LNCaP clone FGC (cell line): ENCODE measurements around the gene ARL5A.

ENCODE experiments used
- DNase-seq: peaks from one replicate; pipeline ENCODE4 v3.0.0-alpha.2; 2011; ENCODE audit warnings: low read depth
- H3K4me3 ChIP-seq: 2 replicates; pipeline ENCODE4 v1.5.1; 2011; ENCODE audit warnings: mild to moderate bottlenecking, low read depth, low read length, control low read depth
- TF ChIP-seq, protein P1 (sequence below): IDR thresholded peaks from 2 replicates; pipeline ENCODE4 v1.5.1; 2012; ENCODE audit warnings: mild to moderate bottlenecking; ENCODE audit not compliant: control insufficient read depth, insufficient read depth; ENCODE audit errors: extremely low read depth

Gene ARL5A

DNA sequence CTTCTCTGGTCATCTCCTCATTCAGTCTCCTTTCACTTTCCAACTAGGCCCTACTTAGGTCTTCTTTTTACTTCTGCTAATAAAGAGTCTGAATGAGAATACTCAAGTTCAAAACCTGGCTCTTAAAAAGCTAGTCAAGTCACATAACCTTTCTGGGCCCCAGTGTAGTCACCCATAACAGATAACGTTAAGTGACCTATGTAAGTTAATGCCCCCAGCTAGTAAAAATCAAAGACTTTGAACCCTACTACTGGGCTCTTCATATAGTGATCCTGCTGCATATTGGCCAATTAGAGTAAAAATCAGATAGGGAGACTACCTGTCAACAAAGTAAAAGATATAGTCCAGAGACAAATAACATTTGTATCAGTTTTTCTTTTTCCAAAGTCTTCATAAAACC lies 17.7 kb downstream of the ARL5A start:
- no peak overlapping the region for H3K4me3 ChIP-seq
- no peak for DNase-seq
- TF ChIP-seq, protein P1, sequence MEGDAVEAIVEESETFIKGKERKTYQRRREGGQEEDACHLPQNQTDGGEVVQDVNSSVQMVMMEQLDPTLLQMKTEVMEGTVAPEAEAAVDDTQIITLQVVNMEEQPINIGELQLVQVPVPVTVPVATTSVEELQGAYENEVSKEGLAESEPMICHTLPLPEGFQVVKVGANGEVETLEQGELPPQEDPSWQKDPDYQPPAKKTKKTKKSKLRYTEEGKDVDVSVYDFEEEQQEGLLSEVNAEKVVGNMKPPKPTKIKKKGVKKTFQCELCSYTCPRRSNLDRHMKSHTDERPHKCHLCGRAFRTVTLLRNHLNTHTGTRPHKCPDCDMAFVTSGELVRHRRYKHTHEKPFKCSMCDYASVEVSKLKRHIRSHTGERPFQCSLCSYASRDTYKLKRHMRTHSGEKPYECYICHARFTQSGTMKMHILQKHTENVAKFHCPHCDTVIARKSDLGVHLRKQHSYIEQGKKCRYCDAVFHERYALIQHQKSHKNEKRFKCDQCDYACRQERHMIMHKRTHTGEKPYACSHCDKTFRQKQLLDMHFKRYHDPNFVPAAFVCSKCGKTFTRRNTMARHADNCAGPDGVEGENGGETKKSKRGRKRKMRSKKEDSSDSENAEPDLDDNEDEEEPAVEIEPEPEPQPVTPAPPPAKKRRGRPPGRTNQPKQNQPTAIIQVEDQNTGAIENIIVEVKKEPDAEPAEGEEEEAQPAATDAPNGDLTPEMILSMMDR = no peak

DNA sequence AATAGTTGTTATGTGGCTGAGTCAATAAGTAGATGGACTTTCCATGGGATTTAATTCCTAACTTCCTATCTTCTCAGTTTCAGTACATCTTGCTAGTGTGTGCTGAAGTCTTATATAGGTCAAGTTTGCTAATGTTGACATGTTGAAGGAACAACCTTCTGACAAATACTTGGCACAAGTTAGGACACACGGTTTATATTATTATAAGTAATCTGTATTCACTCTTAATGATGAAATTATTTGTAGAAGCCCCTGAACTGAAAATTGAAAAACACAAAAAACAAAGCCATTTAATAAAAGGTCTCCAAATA lies 19.2 kb downstream of the ARL5A start:
- DNase-seq = no peak
- TF ChIP-seq, protein P1 = no peak
- H3K4me3 ChIP-seq = no peak overlapping the region

DNA sequence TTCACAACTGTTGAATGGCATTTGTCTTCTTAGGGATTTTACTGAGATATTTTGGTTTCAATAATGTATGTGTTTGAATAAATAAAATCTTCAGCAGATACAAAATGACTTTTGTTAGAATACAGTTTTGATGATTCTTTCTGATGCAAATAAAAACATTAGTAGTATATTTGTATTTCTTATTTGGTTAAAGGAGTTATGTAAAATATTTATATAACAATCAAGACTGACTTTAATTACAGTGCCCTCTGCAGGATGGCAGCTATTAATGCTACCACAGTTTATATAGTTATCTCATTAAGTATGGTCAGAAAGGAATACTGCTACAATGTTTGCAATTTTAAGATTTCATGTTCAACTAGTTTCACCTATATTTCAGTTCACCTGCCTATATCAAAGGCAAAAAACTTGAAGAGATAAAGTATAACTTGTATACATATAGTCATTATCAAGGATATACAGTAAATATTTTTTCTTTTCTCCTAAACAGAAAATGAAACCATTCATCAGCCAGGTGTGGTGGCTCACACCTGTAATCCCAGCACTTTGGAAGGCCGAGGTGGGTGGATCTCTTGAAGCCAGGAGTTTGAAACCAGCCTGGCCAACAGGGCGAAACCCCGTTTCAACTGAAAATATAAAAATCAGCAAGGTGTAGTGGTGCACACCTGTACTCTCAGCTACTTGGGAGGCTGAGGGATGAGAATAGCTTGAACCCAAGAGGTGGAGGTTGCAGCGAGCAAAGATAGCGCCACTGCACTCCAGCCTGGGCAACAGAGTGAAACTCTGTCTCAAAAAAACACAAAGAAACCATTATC lies 19.8 kb downstream of the ARL5A start:
- DNase-seq = no peak
- TF ChIP-seq, protein P1 = peak; percentile 51
- H3K4me3 ChIP-seq = no peak overlapping the region

DNA sequence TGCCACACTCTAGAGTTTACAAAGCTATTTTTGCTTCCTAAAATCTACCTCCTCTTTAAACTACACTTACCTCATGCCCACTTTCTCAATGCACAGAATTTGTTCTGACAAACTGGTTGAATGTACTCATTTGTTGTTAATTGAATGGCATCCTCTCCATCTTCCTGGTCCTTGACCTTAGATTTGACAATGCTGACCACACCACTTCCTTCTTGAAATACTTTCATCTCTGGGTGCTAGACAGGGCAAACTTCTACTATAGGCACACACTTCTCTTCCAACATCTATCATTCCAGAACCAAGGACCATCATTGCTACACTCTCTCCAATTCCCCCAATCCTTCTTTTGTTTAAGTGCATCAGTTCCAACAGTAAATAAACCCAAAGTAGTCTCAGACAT lies 22.3 kb downstream of the ARL5A start:
- no peak overlapping the region for H3K4me3 ChIP-seq
- TF ChIP-seq, protein P1 = no peak
- DNase-seq = no peak

DNA sequence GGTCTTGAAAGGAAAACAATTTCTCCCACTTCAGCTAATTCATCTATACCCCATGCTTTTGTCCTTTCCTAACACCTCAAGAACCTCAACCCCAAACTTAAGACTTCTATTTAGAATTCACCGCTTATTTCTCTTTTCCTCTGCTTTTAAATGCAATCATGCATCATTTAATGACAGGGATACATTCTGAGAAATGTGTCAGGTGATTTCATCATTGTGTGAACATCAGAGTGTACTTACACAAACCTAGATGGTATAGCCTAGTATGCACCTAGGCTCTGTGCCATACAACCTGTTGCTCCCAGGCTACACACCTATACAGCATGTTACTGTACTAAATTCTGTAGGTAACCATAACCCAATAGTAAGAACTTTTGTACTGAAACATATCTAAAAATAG lies 22.9 kb downstream of the ARL5A start:
- TF ChIP-seq, protein P1 = no peak
- no peak overlapping the region for H3K4me3 ChIP-seq

DNA sequence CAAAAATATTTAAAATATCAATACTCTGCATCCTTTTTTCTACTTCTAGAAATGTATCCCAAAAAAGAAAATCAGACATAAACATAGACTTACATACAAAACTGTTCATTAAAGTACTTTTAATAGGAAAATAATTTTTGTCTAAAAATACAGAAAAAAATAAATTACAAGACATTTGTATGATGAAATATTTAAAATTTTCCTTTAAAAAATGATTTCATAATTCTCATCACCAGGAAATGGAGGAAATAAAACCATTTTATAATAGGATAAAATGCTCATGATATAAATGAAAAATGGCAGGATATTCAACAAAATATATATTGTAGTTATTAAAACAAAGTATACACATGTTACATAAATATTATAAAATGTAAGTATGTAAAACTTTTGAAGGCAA lies 24.4 kb downstream of the ARL5A start:
- TF ChIP-seq, protein P1 = no peak
- DNase-seq = no peak
- no peak overlapping the region for H3K4me3 ChIP-seq

More for the DNA sequence above, 22.9 kb downstream of the ARL5A start:
- DNase-seq = no peak

DNA sequence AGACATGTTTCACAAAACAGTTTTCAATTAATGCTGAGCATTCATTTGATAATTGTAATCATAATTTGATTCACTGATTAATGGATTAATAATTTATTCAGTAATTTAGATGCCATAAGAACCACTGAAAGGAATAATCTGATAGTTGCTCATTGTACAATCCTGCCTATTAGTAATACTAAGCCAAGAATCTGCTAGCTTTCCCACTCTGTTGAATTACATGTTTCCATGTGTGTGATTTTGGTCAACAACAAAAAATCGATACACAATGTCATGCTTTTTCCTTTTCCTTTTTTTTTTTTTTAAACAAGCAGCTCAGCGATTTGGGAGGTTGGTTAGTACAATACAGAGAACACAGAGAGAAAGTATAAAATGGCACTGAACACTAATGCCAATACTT lies 25.9 kb downstream of the ARL5A start:
- H3K4me3 ChIP-seq = no peak overlapping the region
- DNase-seq = no peak
- TF ChIP-seq, protein P1 = no peak
